ENCODE results near the gene ATP2B2.

The ATP2B2 gene

GRCh38 chr3:10423171-10423882 is 82.1 kb downstream of the ATP2B2 start:
- DNase-seq = no peak

GRCh38 chr3:10421996-10422395 is 83.4 kb downstream of the ATP2B2 start:
- no peak for DNase-seq

- DNase-seq = no peak
Measured at GRCh38 chr3:10420745-10421475, 84.5 kb downstream of the ATP2B2 start.

- DNase-seq = peak; percentile 26
Measured at GRCh38 chr3:10419637-10420232, 85.7 kb downstream of the ATP2B2 start.

GRCh38 chr3:10417847-10418246 is 87.5 kb downstream of the ATP2B2 start:
- DNase-seq = peak; percentile 23

- DNase-seq = no peak
Measured at GRCh38 chr3:10416730-10417300, 88.6 kb downstream of the ATP2B2 start.

GRCh38 chr3:10413041-10413440 is 92.3 kb downstream of the ATP2B2 start:
- DNase-seq = no peak

- no peak for DNase-seq
Measured at GRCh38 chr3:10411598-10412332, 93.6 kb downstream of the ATP2B2 start.

GRCh38 chr3:10410383-10411002 is 94.9 kb downstream of the ATP2B2 start:
- no peak for DNase-seq

GRCh38 chr3:10408680-10409079 is 96.7 kb downstream of the ATP2B2 start:
- DNase-seq = no peak

- DNase-seq = no peak
Measured at GRCh38 chr3:10407361-10407760, 98.0 kb downstream of the ATP2B2 start.

- no peak for DNase-seq
Measured at GRCh38 chr3:10406414-10406813, 99.0 kb downstream of the ATP2B2 start.

- no peak for DNase-seq
Measured at GRCh38 chr3:10405816-10406215, 99.6 kb downstream of the ATP2B2 start.

- DNase-seq = no peak
Measured at GRCh38 chr3:10404876-10405275, 100.5 kb downstream of the ATP2B2 start.

- no peak for DNase-seq
Measured at GRCh38 chr3:10404377-10404776, 101.0 kb downstream of the ATP2B2 start.

- DNase-seq = no peak
Measured at GRCh38 chr3:10401990-10402761, 103.2 kb downstream of the ATP2B2 start.

- no peak for DNase-seq
Measured at GRCh38 chr3:10400749-10401495, 104.5 kb downstream of the ATP2B2 start.

GRCh38 chr3:10400050-10400748 is 105.2 kb downstream of the ATP2B2 start:
- DNase-seq = no peak

- DNase-seq = no peak
Measured at GRCh38 chr3:10399634-10400033, 105.8 kb downstream of the ATP2B2 start.

GRCh38 chr3:10398341-10398740 is 107.0 kb downstream of the ATP2B2 start:
- no peak for DNase-seq

Data from CD4-positive, alpha-beta T cell treated with Interleukin-21 for 1 hour (primary cell).